ENCODE results near the gene VASN.

The VASN gene

GRCh38 chr16:4404967-4405696 is 33.5 kb downstream of the VASN start:
- DNase-seq = no peak

GRCh38 chr16:4407543-4408322 is 36.1 kb downstream of the VASN start:
- DNase-seq = no peak

- DNase-seq = no peak
Observed at GRCh38 chr16:4408323-4408690, 36.7 kb downstream of the VASN start.

- no peak for DNase-seq
Observed at GRCh38 chr16:4409081-4409932, 37.7 kb downstream of the VASN start.

- DNase-seq = no peak
Observed at GRCh38 chr16:4410335-4411075, 38.9 kb downstream of the VASN start.

GRCh38 chr16:4411684-4412083 is 40.0 kb downstream of the VASN start:
- no peak for DNase-seq

- no peak for DNase-seq
Observed at GRCh38 chr16:4412159-4412558, 40.5 kb downstream of the VASN start.

- DNase-seq = no peak
Observed at GRCh38 chr16:4412854-4413253, 41.2 kb downstream of the VASN start.

- peak; percentile 86 to 91 for DNase-seq
Observed at GRCh38 chr16:4414187-4414917, 42.7 kb downstream of the VASN start.

GRCh38 chr16:4415538-4416199 is 44.0 kb downstream of the VASN start:
- peak; percentile 77 to 79 for DNase-seq

GRCh38 chr16:4416200-4417032 is 44.8 kb downstream of the VASN start, which contains the start of gene CORO7:
TSS of gene CORO7 (minus strand) at chr16:4416596. CDS start at chr16:4416518, 78 bp downstream.
- peak; percentile 98 to 99 for DNase-seq

GRCh38 chr16:4419402-4419959 is 47.8 kb downstream of the VASN start:
- DNase-seq = no peak

- DNase-seq = no peak
Observed at GRCh38 chr16:4420505-4421105, 49.0 kb downstream of the VASN start.

GRCh38 chr16:4425378-4426020 is 53.9 kb downstream of the VASN start, which contains the start of gene DNAJA3:
TSS of gene DNAJA3 (plus strand) at chr16:4425868. CDS start at chr16:4425882, 14 bp downstream.
- DNase-seq = peak; percentile 91 to 92

GRCh38 chr16:4426021-4426684 is 54.5 kb downstream of the VASN start:
- no peak for DNase-seq

GRCh38 chr16:4426722-4427372 is 55.2 kb downstream of the VASN start:
- no peak for DNase-seq

GRCh38 chr16:4428500-4428899 is 56.9 kb downstream of the VASN start:
- DNase-seq = no peak

GRCh38 chr16:4431023-4431422 is 59.4 kb downstream of the VASN start:
- no peak for DNase-seq
